PFSK-1 (cell line): ENCODE results near the gene PITPNM1.

Source experiments
- FOXP2 ChIP-seq: optimal IDR thresholded peaks from 2 replicates; pipeline ENCODE3; 2011; ENCODE audit warnings: borderline replicate concordance, control low read depth, inconsistent platforms; ENCODE audit not compliant: insufficient read depth; ENCODE audit errors: extremely low read length, extremely low read depth
- POLR2AphosphoS5 ChIP-seq: IDR thresholded peaks from 2 replicates; pipeline ENCODE4 v1.6.1; 2012; ENCODE audit warnings: low read depth, mild to moderate bottlenecking, control low read depth, low read length, moderate library complexity
- SIN3A ChIP-seq: IDR thresholded peaks from 2 replicates; pipeline ENCODE4 v1.6.1; 2012; ENCODE audit warnings: mild to moderate bottlenecking, low read length, moderate library complexity, borderline replicate concordance; ENCODE audit not compliant: insufficient read depth
- TAF1 ChIP-seq: IDR thresholded peaks from 2 replicates; pipeline ENCODE4 v1.6.1; 2012; ENCODE audit warnings: low read length, control low read depth, borderline replicate concordance; ENCODE audit not compliant: insufficient read depth
- TF ChIP-seq, protein P1 (sequence below), 2 experiments: IDR thresholded peaks; 2 replicates each; pipeline versions ENCODE4 v1.6.1 to v1.8.0; 2011 to 2012; ENCODE audit warnings: low read depth in 2 of 2, low read length in 2 of 2, control low read depth in 1 of 2, inconsistent platforms in 1 of 2, mild to moderate bottlenecking in 1 of 2, moderate library complexity in 1 of 2; ENCODE audit not compliant: insufficient read depth in 1 of 2

PITPNM1 gene

DNA sequence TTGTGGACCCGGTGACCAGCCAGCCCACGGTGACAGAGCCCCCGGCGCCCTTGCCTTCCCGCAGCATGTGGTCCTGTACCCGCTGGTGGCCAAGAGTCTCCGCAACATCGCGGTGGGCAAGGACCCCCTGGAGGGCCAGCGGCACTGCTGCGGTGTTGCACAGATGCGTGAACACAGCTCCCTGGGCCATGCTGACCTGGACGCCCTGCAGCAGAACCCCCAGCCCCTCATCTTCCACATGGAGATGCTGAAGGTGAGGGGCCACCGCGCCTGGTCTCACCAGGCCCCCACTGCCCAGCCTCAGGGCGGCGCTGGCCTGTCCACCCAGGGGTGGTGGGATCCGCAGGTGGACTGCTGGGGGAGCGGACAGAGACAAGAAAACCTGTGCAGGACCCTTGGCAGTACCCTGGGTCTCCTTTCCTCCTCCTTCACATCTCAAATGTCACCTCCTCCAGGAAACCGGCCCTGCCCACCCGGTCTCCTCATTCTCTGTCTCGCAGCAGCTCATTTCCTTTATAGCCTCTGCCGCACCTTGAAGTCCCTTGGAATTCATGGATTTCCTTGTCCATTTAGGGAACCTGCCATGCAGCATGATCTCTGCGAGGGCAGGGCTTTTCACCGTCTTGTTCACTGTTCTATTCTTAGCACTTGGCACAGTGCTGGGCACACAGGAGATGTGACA is 15.8 kb downstream of the PITPNM1 start:
- TF ChIP-seq, protein P1, sequence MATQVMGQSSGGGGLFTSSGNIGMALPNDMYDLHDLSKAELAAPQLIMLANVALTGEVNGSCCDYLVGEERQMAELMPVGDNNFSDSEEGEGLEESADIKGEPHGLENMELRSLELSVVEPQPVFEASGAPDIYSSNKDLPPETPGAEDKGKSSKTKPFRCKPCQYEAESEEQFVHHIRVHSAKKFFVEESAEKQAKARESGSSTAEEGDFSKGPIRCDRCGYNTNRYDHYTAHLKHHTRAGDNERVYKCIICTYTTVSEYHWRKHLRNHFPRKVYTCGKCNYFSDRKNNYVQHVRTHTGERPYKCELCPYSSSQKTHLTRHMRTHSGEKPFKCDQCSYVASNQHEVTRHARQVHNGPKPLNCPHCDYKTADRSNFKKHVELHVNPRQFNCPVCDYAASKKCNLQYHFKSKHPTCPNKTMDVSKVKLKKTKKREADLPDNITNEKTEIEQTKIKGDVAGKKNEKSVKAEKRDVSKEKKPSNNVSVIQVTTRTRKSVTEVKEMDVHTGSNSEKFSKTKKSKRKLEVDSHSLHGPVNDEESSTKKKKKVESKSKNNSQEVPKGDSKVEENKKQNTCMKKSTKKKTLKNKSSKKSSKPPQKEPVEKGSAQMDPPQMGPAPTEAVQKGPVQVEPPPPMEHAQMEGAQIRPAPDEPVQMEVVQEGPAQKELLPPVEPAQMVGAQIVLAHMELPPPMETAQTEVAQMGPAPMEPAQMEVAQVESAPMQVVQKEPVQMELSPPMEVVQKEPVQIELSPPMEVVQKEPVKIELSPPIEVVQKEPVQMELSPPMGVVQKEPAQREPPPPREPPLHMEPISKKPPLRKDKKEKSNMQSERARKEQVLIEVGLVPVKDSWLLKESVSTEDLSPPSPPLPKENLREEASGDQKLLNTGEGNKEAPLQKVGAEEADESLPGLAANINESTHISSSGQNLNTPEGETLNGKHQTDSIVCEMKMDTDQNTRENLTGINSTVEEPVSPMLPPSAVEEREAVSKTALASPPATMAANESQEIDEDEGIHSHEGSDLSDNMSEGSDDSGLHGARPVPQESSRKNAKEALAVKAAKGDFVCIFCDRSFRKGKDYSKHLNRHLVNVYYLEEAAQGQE (IDR thresholded peaks at IDR 0.05; ENCODE audit: insufficient read depth in 1 of 2, low read depth in 2 of 2, low read length in 2 of 2) = no peak
- TF ChIP-seq TAF1 (no peak), SIN3A (no peak), FOXP2 (no peak), POLR2AphosphoS5 (no peak)

DNA sequence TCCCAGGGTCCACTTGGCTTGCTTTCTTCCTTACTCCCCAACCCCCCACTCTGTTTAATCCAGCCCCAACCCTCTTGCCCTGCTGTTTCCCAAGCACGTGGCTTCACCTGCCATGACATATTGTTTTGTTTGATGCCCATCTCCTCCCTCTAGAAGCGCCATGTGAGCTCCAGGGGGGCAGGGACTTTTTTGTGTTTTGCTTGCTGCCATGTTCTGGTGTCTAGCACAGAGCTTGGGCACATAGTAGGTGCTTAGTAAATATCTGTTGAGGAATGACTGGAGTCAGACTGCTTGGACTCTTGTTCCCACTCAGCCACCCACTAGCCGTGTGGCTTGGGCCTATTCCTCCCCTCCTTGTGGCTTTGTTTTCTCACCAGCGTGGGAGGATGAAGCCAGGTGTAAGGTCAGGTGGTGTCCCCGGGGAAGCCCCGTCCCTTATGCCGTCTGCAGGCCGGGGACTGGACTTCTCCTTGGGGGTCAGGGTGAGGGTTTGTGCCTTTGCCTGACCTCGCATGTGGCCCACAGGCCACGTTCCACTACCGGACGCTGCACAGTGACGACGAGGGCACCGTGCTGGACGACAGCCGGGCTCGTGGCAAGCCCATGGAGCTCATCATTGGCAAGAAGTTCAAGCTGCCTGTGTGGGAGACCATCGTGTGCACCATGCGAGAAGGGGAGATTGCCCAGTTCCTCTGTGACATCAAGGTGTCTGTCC is 18.5 kb downstream of the PITPNM1 start:
- TF ChIP-seq POLR2AphosphoS5 (no peak), FOXP2 (no peak), SIN3A (no peak), TAF1 (no peak)
- TF ChIP-seq, protein P1 (IDR thresholded peaks at IDR 0.05; ENCODE audit: insufficient read depth in 1 of 2, low read depth in 2 of 2, low read length in 2 of 2) = no peak

GRCh38 chr11:67484847-67485311 is 20.3 kb downstream of the PITPNM1 start:
- TF ChIP-seq POLR2AphosphoS5 = no peak
- TF ChIP-seq SIN3A = no peak
- no peak for TF ChIP-seq FOXP2

GRCh38 chr11:67483831-67484665 is 21.1 kb downstream of the PITPNM1 start:
- TF ChIP-seq SIN3A (no peak), TAF1 (no peak), FOXP2 (no peak), POLR2AphosphoS5 (no peak)
- TF ChIP-seq, protein P1 (IDR thresholded peaks at IDR 0.05; ENCODE audit: insufficient read depth in 1 of 2, low read depth in 2 of 2, low read length in 2 of 2) = no peak
